GM15510 (cell line): ENCODE data around the gene HJV.

Source experiments
- POLR2A ChIP-seq: IDR thresholded peaks from 3 replicates; pipeline ENCODE4 v1.6.1; 2011; ENCODE audit warnings: borderline replicate concordance; ENCODE audit not compliant: insufficient read length; ENCODE audit errors: extremely low read depth

HJV gene

GRCh38 chr1:146020058-146021049 lies 1.2 kb downstream of the HJV start:
- TF ChIP-seq POLR2A = no peak

DNA sequence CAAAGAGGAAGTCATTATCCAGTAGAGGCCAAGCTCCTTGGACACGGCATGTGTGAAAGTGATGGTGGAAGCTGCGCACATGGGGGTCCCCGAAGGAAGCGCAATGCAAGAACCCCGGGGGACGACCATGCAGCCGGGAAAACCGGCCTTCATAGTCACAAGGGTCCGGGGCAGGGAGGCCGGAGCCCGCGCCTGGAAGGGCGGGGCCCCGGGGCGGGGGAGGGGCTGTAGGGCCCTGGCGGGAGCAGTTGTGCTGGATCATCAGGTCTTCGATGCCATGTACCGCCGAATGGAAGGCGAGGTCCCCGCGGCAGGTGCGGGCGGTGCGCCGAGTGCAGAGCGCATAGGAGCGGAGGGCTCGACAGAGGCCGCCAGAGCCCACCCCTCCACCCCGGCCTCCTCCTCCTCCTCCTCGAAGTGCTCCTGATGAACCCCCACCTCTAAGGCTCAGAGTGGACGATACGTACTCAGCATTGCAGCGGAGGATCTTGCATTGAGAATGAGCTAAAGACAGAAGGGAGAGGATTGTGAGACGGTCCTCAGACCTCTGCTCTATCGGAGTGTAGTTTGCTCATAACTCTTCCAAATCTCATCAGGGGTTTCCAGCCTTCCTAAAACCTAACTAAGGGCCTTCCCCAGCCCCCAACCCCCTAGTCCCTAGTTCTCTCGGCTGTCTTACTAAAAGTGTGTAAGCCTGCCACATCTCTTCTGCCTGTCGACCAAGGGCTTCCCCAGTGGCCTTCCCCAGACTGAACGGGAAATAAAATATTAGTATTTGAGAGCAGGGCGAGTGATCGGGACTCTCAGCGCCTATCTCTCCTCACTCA lies 2.1 kb downstream of the HJV start:
- TF ChIP-seq POLR2A = no peak

- no peak for TF ChIP-seq POLR2A
Measured at GRCh38 chr1:146016891-146017290, 4.6 kb downstream of the HJV start.

GRCh38 chr1:146013559-146013922 lies 8.0 kb downstream of the HJV start:
- no peak for TF ChIP-seq POLR2A

DNA sequence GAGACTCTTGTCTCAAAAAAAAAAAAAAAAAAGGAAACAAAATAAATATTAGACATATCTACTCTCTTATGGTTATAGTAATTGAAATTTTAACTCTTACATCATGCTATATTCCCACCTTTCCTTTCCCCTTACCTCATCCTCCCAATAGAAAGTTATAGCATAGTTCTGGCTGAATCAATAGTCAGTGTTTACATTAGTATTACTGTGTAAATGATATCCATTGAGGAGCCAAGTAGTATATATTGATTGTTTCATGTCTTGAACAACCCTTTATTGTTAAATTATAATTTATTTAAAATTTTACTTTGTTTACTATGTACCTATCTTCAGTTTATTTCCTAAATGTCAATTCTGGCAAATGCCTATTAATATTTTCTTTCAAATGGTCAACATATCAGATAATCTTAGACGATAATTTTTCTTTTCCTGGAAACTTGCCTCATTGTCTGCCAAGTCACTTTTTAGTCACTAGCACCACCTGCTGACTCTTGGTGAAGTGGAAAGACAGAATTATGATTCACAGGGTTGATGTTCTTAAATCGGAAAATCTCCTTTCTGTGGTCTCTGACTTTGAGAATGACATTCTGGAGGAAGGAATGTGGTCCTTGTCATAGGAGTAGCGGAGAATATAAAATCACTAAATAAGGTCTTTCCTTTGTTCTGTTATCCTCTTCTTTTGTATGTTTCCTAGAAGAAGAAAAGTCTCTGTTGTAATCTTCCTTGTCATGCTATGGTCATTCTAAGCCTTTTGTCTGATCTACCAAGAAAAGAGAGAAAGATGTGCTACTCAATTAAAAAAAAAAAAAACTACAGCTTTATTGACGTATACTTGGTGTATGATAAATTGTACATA lies 8.6 kb downstream of the HJV start:
- TF ChIP-seq POLR2A = no peak

DNA sequence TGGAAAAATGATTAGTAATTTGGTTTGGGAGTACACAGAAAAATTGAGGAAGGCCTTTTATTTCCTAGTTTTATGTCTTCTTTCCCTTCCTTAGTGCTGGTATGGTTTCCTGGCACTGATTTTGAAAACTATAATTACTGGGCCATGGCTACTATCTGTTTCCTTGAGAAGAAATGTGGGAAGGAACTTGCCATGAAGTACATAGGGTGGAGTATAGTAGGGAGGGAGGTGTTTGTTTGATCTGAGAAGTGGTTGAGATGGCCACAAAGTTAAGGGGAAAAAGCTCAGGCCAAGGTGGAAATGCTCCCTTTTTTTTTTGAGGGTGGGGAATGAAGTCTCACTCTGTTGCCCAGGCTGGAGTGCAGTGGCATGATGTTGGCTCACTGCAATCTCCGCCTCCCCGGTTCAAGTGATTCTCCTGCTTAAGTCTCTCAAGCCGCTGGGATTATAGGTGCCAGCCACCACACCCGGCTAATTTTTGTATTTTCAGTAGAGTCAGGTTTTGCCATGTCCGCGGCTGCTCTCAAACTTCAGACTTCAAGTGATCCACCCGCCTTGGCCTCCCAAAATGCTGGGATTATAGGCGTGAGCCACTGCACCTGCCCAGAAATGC lies 11.3 kb downstream of the HJV start:
- TF ChIP-seq POLR2A = no peak

DNA sequence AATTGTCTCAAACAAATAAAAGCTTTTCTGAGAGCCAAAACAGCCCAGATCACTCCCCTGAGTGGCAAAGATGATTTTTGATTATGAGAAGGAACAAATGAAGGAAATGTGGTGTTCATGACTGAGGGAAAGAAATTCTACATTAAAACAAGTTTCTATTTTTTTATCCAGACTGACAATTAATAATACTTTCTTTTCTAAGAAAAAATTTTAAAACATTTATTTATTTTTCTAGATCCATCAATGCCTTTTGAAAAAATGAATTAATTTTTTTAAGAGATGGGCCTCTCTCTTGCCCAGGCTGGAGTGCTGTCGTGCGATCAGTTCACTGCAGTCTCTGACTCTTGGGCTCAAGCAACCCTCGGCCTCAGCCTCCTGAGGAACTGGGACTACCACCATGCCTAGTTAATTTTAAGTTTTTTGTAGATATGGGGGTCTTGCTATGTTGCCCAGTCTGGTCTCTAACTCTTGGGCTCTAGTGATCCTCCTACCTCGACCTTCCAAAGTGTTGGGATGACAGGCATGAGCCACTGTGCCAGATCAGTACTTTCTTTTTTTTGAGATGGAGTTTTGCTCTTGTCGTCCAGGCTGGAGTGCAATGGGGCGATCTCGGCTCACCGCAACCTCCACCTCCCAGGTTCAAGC lies 13.9 kb downstream of the HJV start:
- no peak for TF ChIP-seq POLR2A

DNA sequence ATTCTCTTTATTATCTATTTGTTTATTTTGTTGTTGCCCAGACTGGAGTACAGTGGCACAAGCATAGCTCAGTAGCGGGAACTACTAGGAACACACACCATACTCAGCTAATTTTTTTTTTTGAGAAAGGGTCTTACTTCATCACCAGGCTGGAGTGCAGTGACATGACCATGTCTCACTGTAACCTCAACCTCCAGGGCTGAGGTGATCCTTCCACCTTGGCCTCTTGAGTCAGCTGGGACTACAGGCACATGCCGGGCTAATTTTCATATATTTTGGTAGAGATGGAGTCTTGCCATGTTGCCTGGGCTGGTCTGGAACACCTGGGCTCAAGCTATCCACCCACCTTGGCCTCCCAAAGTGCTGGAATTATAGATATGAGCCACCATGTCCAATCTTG lies 19.8 kb downstream of the HJV start:
- TF ChIP-seq POLR2A = no peak

GRCh38 chr1:145999321-146000024 lies 22.1 kb downstream of the HJV start:
- no peak for TF ChIP-seq POLR2A

- TF ChIP-seq POLR2A = no peak
Measured at GRCh38 chr1:145997718-145998023, 23.9 kb downstream of the HJV start.

DNA sequence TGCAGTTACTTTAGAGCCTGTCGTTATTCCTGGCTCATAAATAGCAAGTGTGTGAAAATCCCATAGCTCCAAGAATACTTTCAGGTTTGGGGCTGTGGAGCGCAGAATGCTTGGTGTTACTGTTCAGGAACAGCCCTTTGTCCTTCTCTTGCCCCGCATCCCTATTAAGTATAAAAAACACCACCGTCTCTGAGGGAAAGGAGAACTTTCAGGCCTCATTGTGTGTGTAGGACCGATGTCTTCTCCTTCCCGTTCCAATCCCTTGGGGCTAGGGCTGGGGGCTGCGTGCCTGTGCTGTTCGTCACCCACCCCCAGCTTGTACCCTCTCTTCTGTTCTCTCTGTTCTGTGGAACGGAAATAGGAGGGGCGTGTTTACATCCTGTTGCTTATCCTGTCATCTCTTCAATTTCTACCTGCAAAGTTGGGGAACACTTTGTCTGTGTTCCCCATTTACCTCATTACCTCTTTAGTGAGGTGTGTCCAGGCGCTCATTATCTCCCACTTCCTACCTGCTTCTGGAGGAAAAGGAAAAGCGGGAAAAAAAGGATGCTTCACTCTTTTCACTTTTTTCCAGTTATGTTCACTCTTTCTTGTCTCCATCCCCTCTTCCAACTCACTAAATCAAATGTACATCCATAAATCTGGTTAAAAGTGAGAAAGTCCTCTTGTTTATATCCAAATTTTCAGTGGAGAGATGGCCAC lies 24.4 kb downstream of the HJV start:
- peak; percentile 49 for TF ChIP-seq POLR2A

- TF ChIP-seq POLR2A = peak; percentile 77
Measured at GRCh38 chr1:145996433-145997015, 25.0 kb downstream of the HJV start, which contains the start of gene TXNIP. Gene TXNIP, minus strand, starts transcription at chr1:145996579. Its CDS starts 313 bp downstream, at chr1:145996266.
